ENCODE data around the gene SF3B1. TPM values are rescaled to one million over a fixed set of nuclear protein-coding genes. Genes with fewer than 3 reads are reported as not detected.
A peak's percentile ranks its signal among the peaks of the same experiment; 100 is the strongest.

Gene SF3B1
- total RNA-seq, 1 donor from 2014 or later: 284 TPM

DNA sequence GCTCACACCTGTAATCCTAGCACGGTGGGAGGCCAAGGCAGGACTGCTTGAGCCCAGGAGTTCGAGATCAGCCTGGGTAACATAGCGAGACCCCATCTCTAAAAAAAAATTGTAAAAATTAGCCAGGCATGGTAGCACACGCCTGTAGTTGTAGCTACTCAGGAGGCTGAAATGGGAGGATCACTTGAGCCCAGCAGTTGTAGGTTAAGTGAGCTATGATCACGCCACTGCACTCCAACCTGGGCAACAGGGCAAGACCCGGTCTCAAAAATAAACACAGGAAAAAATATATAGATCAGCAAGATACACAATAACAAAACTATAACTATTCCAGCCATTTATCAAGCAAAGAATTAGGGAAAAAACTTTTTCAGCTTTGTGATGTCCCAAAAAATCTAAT, 3.0 kb downstream of the SF3B1 start:
- no peak for DNase-seq (ENCODE audit: low spot score)
- H3K27ac Mint-ChIP-seq: peak overlapping the region; percentile 47
- H3K36me3 Mint-ChIP-seq (ENCODE audit: low read depth): peaks cover 42% of the 10 kb centered on the region
- H3K27me3 Mint-ChIP-seq (ENCODE audit: low read depth): no peaks in the 10 kb centered on the region
- no peaks in the 10 kb centered on the region for H3K9me3 Mint-ChIP-seq
- peaks cover 59% of the 10 kb centered on the region for H3K4me1 Mint-ChIP-seq (ENCODE audit: low read depth)
- intact Hi-C loops (cut with micrococcal nuclease): loop anchor here (5.0 to 10.0 kb wide), 8 partner anchors 125 to 1777 kb away; partner anchors contain the start of genes CCDC150, MARS2, PGAP1 and SLC39A10
- H3K4me3 Mint-ChIP-seq (ENCODE audit: low read depth): peak overlapping the region; percentile 65

DNA sequence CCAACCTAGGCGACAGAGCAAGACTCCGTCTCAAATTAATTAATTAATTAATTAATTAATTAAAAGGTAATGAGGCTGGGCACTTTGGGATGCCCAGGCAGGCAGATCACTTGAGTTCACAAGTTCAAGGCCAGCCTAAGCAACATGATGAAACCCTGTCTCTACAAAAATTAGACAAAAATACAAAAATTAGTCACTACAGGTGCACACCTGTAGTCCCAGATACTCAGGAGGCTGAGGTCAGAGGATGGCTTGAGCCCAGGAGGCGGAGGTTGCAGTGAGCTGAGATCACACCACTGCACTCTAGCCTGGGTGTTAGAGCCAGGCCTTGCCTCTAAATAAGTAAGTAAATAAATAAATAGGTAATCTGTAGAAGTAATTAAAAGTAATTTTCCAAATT, 6.8 kb downstream of the SF3B1 start:
- H3K36me3 Mint-ChIP-seq (ENCODE audit: low read depth): peaks cover 45% of the 10 kb centered on the region
- H3K4me3 Mint-ChIP-seq (ENCODE audit: low read depth): no peak overlapping the region
- intact Hi-C loops (cut with micrococcal nuclease): no loop called here
- no peaks in the 10 kb centered on the region for H3K9me3 Mint-ChIP-seq
- H3K27ac Mint-ChIP-seq: no peak overlapping the region
- peaks cover 62% of the 10 kb centered on the region for H3K4me1 Mint-ChIP-seq (ENCODE audit: low read depth)
- H3K27me3 Mint-ChIP-seq (ENCODE audit: low read depth): no peaks in the 10 kb centered on the region
- no peak for DNase-seq (ENCODE audit: low spot score)

DNA sequence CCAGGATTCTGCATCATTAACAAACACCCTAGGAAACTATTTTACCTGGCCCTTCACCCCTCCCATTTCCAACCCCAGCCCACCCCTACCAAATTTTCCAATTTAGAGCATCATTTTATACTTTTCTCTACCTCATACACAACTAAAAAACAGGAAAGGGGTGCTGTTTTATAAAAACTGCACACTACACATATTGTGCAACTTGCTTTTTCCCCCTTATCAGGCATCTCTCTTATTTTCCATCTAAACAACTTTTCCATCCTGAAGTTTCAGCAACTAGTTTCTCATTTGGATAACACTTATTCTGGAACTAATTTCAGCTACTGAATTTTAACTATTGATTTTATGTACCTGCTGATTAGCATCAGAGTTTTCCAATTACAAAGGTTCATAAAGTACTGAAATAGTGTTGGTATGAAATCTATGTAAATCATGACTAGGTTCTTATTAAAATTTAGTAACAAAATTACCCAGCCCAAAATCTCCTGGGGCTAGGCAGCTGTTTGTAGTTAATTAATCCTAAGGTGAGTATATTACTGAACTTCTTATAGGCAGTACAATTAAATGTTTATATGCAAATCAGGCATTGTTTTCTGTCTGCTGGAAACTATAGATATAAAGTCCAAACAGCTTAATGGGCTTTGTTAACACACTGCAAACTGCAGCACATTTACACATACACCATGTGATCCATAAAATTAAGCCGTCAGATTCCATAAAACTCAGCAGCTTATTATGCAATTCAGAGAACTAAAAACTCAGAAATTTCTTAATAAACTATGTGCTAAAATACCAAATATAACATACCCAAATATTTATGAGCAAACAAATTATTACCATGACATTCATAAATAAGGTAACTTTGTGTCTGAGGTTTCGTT, 7.9 kb downstream of the SF3B1 start:
- Mint-ChIP-seq H3K27ac (peak overlapping the region; percentile 28), H3K36me3 (ENCODE audit: low read depth) (peaks cover 45% of the 10 kb centered on the region), H3K27me3 (ENCODE audit: low read depth) (no peaks in the 10 kb centered on the region), H3K9me3 (no peaks in the 10 kb centered on the region), H3K4me3 (ENCODE audit: low read depth) (no peak overlapping the region), H3K4me1 (ENCODE audit: low read depth) (peaks cover 53% of the 10 kb centered on the region)
- no peak for DNase-seq (ENCODE audit: low spot score)
- intact Hi-C loops (cut with micrococcal nuclease): no loop called here

DNA sequence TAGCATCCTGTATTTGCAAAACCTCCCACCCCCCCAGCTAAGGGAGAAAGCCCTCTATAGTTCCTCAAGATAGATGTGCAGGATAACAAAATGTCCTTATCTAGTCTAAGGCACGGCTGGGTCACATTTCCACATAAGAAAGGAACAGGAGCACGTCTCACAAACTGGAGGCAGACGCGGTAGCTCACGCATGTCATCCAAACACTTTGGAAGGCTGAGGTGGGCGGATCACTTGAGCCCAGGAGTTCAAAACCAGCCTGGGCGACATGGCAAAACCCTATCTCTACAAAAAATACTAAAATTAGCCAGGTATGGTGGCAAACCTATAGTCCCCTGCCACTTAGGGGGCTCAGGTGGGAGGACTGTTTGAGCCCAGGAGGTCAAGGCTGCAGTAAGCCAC, 9.3 kb downstream of the SF3B1 start:
- peak overlapping the region; percentile 41 for H3K27ac Mint-ChIP-seq
- H3K9me3 Mint-ChIP-seq: no peaks in the 10 kb centered on the region
- DNase-seq (ENCODE audit: low spot score): no peak
- peaks cover 44% of the 10 kb centered on the region for H3K36me3 Mint-ChIP-seq (ENCODE audit: low read depth)
- intact Hi-C loops (cut with micrococcal nuclease): no loop called here
- no peaks in the 10 kb centered on the region for H3K27me3 Mint-ChIP-seq (ENCODE audit: low read depth)
- H3K4me3 Mint-ChIP-seq (ENCODE audit: low read depth): no peak overlapping the region
- peaks cover 42% of the 10 kb centered on the region for H3K4me1 Mint-ChIP-seq (ENCODE audit: low read depth)

DNA sequence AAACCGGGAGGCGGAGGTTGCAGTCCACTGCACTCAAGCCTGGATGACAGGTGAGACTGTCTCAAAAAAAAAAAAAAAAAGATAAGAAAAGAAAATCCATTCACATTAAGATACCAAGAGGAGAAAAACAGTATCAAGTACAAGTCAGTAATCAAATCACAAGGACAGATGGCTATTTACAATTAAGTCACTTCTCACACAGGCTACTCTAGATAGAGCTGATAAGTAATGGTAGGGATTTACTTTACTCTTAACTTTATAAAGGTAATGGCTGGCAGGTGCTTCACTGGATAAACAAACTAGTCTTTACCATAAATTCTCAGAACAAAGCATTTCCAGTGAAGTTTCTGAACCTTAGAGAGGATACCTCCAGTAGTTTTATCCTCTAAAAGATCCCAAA, 11.5 kb downstream of the SF3B1 start:
- Mint-ChIP-seq H3K36me3 (ENCODE audit: low read depth) (peaks cover 38% of the 10 kb centered on the region), H3K9me3 (no peaks in the 10 kb centered on the region), H3K4me3 (ENCODE audit: low read depth) (no peak overlapping the region), H3K27ac (no peak overlapping the region), H3K4me1 (ENCODE audit: low read depth) (peaks cover 29% of the 10 kb centered on the region), H3K27me3 (ENCODE audit: low read depth) (no peaks in the 10 kb centered on the region)
- intact Hi-C loops (cut with micrococcal nuclease): no loop called here
- no peak for DNase-seq (ENCODE audit: low spot score)

DNA sequence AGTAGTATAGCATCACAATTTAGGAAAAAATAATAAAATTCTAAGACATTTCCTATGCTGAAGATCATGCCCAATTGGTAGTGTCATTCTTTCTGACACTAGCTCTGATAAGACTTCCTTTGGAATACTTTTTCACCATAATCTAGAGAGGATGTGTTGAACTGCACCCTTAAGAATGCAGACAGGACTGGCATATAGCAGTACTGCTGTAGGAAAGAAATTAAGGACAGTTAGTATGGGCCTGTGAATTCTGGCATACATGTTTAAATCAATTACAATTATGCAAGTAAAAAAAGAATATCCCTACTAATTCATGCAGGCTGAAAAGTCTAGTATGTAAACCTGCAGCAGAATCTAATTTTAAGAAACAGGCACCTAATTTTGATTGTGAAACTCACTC, 15.4 kb downstream of the SF3B1 start:
- Mint-ChIP-seq H3K27ac (no peak overlapping the region), H3K36me3 (ENCODE audit: low read depth) (peaks cover 67% of the 10 kb centered on the region), H3K27me3 (ENCODE audit: low read depth) (no peaks in the 10 kb centered on the region), H3K4me3 (ENCODE audit: low read depth) (no peak overlapping the region), H3K9me3 (no peaks in the 10 kb centered on the region), H3K4me1 (ENCODE audit: low read depth) (peaks cover 17% of the 10 kb centered on the region)
- no peak for DNase-seq (ENCODE audit: low spot score)
- intact Hi-C loops (cut with micrococcal nuclease): no loop called here

DNA sequence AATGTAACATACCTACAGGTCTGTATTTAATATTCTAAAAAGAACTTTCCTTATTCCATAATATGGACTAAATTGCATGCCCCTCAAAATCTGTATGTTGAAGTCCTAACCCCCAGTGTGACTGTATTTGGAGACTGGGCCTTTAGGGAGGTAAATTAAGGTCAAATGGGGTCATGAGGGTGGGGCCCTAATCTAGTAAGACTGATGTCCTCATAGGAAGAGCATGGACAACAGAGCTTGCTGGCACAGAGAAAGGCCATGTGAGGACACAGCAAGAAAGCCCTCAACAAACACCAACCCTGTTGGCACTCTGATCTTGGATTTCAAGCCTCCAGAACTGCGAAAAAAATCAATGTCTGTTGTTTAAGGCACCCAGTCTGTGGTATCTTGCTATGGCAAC, 18.6 kb downstream of the SF3B1 start:
- no peak overlapping the region for H3K4me3 Mint-ChIP-seq (ENCODE audit: low read depth)
- H3K9me3 Mint-ChIP-seq: no peaks in the 10 kb centered on the region
- intact Hi-C loops (cut with micrococcal nuclease): no loop called here
- peaks cover 69% of the 10 kb centered on the region for H3K36me3 Mint-ChIP-seq (ENCODE audit: low read depth)
- no peak for DNase-seq (ENCODE audit: low spot score)
- H3K27me3 Mint-ChIP-seq (ENCODE audit: low read depth): no peaks in the 10 kb centered on the region
- H3K27ac Mint-ChIP-seq: no peak overlapping the region
- peaks cover 13% of the 10 kb centered on the region for H3K4me1 Mint-ChIP-seq (ENCODE audit: low read depth)

DNA sequence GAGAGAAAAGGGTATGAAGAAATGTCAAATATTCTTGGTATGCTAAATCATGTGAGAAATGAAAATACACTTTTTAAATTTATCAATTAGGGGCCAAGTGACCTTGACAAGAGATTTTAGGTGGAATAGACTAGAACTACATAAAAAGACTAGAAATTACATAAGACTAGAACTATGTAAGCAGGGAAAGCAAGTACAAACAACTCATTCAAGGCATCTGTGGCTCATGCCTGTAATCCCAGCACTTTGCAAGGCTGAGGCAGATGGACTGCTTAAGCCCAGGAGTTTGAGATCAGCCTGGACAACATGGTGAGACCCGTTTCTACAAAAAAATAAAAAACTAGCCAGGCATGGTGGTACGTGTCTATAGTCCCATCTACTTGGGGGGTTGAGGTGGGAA, 20.3 kb downstream of the SF3B1 start:
- Mint-ChIP-seq H3K9me3 (no peaks in the 10 kb centered on the region), H3K27me3 (ENCODE audit: low read depth) (no peaks in the 10 kb centered on the region), H3K27ac (no peak overlapping the region), H3K4me3 (ENCODE audit: low read depth) (no peak overlapping the region), H3K36me3 (ENCODE audit: low read depth) (peaks cover 71% of the 10 kb centered on the region), H3K4me1 (ENCODE audit: low read depth) (peaks cover 5% of the 10 kb centered on the region)
- intact Hi-C loops (cut with micrococcal nuclease): no loop called here
- no peak for DNase-seq (ENCODE audit: low spot score)

DNA sequence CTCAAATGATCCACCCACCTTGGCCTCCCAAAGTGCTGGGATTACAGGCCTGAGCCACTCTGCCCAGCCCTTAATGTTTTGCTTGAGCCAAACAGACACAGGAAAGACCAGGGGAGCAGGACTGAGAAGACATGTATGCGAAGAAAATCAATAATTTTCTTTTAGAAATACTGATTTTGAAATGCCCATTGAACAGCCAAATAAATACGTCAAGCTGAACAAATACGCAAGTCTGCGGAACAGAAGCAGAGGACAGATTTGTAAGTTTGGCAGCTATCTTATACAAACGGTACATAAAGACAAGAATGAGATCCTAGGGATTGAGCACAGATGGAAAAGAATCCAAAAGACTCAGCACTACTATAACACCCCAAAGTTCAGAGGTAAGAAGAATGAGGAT, 20.8 kb downstream of the SF3B1 start:
- peaks cover 5% of the 10 kb centered on the region for H3K4me1 Mint-ChIP-seq (ENCODE audit: low read depth)
- no peak overlapping the region for H3K4me3 Mint-ChIP-seq (ENCODE audit: low read depth)
- intact Hi-C loops (cut with micrococcal nuclease): no loop called here
- H3K36me3 Mint-ChIP-seq (ENCODE audit: low read depth): peaks cover 74% of the 10 kb centered on the region
- H3K27ac Mint-ChIP-seq: no peak overlapping the region
- no peaks in the 10 kb centered on the region for H3K27me3 Mint-ChIP-seq (ENCODE audit: low read depth)
- DNase-seq (ENCODE audit: low spot score): no peak
- H3K9me3 Mint-ChIP-seq: no peaks in the 10 kb centered on the region

DNA sequence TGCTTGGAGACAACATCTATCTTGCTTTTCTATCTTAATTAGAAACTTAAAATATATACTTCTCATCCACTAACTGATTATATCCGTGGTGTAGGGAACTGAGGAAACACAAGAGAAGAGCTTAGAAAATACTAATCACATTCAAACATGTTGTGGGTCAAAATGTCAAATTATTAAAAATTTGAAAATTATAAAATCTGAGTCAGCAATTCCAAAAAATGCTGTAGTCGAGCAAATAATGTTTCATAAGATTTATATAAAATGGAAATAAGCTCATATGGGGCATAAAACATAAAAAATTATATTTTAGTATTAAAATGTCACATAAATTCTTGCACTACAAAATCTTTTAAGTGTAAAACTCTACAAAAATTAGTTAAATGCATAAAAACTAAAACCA, 29.2 kb downstream of the SF3B1 start:
- H3K9me3 Mint-ChIP-seq: no peaks in the 10 kb centered on the region
- H3K36me3 Mint-ChIP-seq (ENCODE audit: low read depth): peaks cover 77% of the 10 kb centered on the region
- no peak overlapping the region for H3K4me3 Mint-ChIP-seq (ENCODE audit: low read depth)
- H3K4me1 Mint-ChIP-seq (ENCODE audit: low read depth): no peaks in the 10 kb centered on the region
- no peak overlapping the region for H3K27ac Mint-ChIP-seq
- intact Hi-C loops (cut with micrococcal nuclease): no loop called here
- no peak for DNase-seq (ENCODE audit: low spot score)
- H3K27me3 Mint-ChIP-seq (ENCODE audit: low read depth): no peaks in the 10 kb centered on the region

DNA sequence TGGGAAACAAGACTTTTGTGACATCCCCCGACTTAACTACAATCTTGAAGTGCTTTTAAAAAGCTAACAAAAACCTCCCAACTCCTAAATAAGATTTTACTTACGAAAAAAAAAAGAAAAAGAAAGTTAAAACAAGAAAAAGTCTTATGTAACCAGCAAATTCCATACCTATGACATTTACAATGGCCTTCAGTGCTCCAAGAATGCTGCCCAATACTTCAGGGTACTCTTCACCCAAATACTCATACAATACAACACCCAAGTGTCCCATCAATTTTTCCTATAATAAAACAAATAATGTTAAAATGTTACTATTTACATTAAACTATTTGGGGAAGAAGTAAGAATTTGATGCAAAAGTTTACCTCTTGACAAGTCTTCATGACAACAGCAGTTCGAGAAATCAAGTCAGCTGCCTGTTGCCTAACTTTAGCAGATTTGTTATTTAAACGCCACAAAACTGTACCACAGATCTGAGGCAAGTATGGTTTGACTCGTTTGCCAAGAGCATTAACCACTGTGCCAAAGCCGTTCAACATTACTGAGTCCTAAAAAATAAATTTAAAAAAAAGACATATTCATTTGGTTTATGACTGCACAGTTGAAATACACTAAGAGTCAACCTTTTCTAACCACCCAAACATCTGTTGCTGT, 34.8 kb downstream of the SF3B1 start:
- Mint-ChIP-seq H3K36me3 (ENCODE audit: low read depth) (peaks cover 75% of the 10 kb centered on the region), H3K9me3 (no peaks in the 10 kb centered on the region), H3K27ac (no peak overlapping the region), H3K4me3 (ENCODE audit: low read depth) (no peak overlapping the region), H3K4me1 (ENCODE audit: low read depth) (peaks cover 3% of the 10 kb centered on the region), H3K27me3 (ENCODE audit: low read depth) (no peaks in the 10 kb centered on the region)
- intact Hi-C loops (cut with micrococcal nuclease): no loop called here
- DNase-seq (ENCODE audit: low spot score): no peak

DNA sequence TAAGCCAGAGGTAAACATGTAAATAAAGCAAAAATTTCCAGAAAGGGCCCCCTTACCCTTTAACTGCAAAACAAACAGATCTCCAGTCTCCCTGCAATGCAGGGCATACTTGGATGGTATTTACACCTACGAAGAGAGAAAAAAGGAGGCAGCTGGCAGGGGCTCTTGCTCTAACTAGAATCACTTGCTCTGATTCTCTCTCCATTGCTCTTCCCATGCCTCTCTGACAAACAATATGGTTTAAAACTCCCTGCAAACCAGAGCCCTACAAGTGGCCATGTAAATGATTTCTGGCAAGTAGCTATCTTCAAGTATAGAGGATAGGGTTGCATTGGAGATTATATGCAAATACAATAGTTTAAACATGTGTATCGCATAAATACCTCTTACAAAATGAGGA, 35.9 kb downstream of the SF3B1 start:
- DNase-seq (ENCODE audit: low spot score): no peak
- Mint-ChIP-seq H3K4me3 (ENCODE audit: low read depth) (no peak overlapping the region), H3K4me1 (ENCODE audit: low read depth) (peaks cover 3% of the 10 kb centered on the region)

DNA sequence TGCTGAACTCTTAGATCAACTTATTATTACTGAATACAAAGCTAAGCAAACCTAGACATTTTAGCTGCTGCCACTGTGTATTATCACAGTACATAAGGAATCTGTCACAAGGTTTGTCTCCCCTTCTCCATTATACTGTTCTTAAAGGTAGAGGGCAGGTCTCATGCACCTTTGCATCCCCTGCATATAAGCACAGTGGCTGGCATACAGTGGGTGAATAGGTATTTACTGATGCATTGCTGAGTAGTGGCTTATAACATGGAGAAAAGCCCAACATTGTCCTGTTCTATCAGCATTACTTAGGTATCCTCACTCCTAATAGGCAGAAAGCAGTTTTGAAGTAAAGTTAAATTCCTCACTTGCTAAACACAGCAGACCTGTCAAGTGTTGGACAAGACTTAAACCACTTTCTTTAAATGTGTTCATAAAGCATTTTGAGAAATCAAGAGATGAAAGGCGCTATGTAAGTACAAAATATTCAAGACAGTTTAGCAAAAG, 43.6 kb downstream of the SF3B1 start:
- DNase-seq (ENCODE audit: low spot score): no peak
- Mint-ChIP-seq H3K36me3 (ENCODE audit: low read depth) (peaks cover 48% of the 10 kb centered on the region), H3K27me3 (ENCODE audit: low read depth) (no peaks in the 10 kb centered on the region), H3K4me1 (ENCODE audit: low read depth) (peaks cover 5% of the 10 kb centered on the region), H3K4me3 (ENCODE audit: low read depth) (no peak overlapping the region), H3K27ac (no peak overlapping the region), H3K9me3 (no peaks in the 10 kb centered on the region)
- intact Hi-C loops (cut with micrococcal nuclease): loop anchor here (2.0 kb wide), 1 partner anchor 386 kb away; no protein-coding TSS in a partner anchor

More for the DNA sequence above, 35.9 kb downstream of the SF3B1 start:
- peaks cover 79% of the 10 kb centered on the region for H3K36me3 Mint-ChIP-seq (ENCODE audit: low read depth)
- H3K27ac Mint-ChIP-seq: no peak overlapping the region
- H3K27me3 Mint-ChIP-seq (ENCODE audit: low read depth): no peaks in the 10 kb centered on the region
- intact Hi-C loops (cut with micrococcal nuclease): no loop called here
- H3K9me3 Mint-ChIP-seq: no peaks in the 10 kb centered on the region

All from activated T-helper 2 cell treated with anti-CD3 and anti-CD28 coated beads, Interferon-gamma antibody, Interleukin-2, Interleukin-4, amounts not matched to agents 10 μg/mL and 5 μg/mL and 100 μg/mL, durations not matched to agents 14 hours and 24 hours and 36 hours (primary cell).